Upper lobe of left lung (tissue), 4 donors: ENCODE measurements around the gene WDR37.

ENCODE experiments used
- CTCF ChIP-seq, 6 experiments: fragments of 450-650 bp in 4 of 6; fragments of 200-600 bp in 2 of 6; sonication (generic) in 2 of 6; IDR thresholded peaks; one replicate each; pipeline ENCODE4 v1.5.1; 2016 to 2019; ENCODE audit warnings: antibody characterized with exemption in 6 of 6
- EP300 ChIP-seq, 4 donors: sonication (generic); formaldehyde crosslinking; IDR thresholded peaks; one replicate each; pipeline ENCODE4 v1.5.1; 2017; ENCODE audit warnings: antibody characterized with exemption in 4 of 4, control low read depth in 2 of 4
- POLR2A ChIP-seq, 4 donors: fragments of 450-650 bp; IDR thresholded peaks; one replicate each; pipeline ENCODE4 v1.5.1; 2016 to 2017; ENCODE audit warnings: antibody characterized with exemption in 4 of 4, mild to moderate bottlenecking in 2 of 4

- peak in 3 of 6 experiments; percentile 25 to 33 (median 30) for TF ChIP-seq CTCF (IDR thresholded peaks at IDR 0.05)
- peak; percentile 13 to 99 (median 96) for TF ChIP-seq POLR2A (IDR thresholded peaks at IDR 0.05)
- TF ChIP-seq EP300 (IDR thresholded peaks at IDR 0.05): peak in 1 of 4 donors; percentile 96
These were observed 7.3 kb upstream of the WDR37 start, which contains the start of gene IDI1 for GRCh38 chr10:1048732-1049424.
